HG02981 (cell line): ENCODE results near the gene CPNE5.

ENCODE experiments used
- ATAC-seq: cut with Tn5 transposase; IDR thresholded peaks from one replicate; pipeline ENCODE4 v1.9.1; 2021; ENCODE audit warnings: mild to moderate bottlenecking, moderate library complexity; ENCODE audit not compliant: unreplicated experiment

Gene CPNE5

DNA sequence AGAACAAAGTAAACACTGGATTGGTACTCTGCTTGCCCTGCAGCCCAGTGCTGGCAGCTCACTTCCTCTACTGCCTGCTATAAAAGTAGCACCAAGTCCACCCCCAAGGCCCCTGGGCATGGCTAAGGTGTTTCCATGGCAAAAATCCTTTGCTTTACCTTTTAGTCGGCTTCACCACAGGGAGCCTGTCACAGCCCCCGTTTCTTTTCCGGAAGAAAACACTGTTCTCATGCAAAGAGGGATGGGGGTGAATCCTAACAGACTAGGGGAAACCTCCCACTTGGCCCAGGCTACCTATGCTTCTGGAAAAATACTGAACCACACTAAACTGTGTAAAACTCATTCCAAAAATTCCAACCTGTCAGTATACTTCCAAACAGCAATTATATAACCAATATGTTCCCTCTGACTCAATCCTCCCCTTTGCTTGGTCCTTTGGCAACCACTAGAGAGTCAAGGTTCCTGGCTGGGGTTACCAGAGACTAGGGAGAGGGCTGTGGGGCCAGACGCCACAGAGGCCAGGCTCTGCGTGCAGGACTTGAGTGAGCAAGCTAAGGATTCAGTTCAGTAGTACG, 19.2 kb upstream of the CPNE5 start:
- no peak for ATAC-seq

DNA sequence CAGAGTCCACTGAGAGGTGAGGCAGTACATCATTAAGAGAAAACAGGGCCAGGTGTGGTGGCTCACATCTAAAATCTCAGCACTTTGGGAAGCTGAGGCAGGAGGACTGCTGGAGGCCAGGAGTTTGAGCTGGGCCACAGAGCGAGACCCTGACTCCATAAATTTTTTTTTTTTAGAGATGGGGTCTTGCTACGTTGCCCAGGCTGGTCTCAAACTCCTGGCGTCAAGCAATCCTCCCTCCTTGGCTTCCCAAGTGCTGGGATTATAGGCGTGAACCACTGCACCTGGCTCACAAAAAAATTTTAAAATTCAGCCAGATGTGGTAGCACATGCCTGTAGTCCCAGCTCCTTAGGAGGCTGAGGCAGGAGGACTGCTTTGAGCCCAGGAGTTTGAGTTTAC, 18.1 kb upstream of the CPNE5 start:
- ATAC-seq: no peak

DNA sequence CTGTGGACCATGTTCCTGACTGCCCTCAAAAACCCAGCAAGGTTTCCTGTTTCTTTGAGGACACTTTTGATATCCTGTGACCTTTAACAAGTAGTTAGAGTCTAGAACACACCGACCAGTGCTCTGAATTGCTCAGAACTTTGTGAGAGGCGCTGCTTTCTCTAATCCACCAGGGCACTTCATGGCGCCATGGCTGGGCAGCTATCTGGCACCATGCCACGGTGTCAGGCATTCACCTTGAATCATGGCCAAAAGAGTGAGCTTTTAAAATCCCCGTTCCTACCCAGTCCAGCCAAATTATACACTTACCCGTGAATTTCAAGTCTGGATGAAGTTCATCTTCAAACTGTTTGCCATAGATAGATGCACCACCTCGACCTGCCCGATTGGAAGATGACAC, 17.0 kb upstream of the CPNE5 start:
- no peak for ATAC-seq

DNA sequence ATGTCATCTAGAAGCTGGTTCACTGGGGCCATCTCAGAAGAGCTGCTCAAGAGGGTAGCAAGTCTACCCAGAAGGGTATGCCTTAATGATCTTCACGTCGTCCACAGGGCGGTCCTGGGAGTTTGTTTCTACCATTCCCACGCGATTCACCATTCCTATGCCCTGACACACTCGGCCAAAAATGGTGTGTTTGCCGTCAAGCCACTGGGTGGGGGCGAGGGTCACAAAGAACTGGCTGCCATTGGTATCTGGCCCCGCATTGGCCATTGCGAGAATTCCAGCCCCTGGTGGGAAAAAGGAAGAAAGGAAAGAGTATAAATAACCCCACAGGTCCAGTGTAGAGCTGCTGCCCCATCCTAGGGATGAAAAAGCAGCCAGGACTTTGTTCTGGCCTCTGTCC, 16.5 kb upstream of the CPNE5 start:
- no peak for ATAC-seq

DNA sequence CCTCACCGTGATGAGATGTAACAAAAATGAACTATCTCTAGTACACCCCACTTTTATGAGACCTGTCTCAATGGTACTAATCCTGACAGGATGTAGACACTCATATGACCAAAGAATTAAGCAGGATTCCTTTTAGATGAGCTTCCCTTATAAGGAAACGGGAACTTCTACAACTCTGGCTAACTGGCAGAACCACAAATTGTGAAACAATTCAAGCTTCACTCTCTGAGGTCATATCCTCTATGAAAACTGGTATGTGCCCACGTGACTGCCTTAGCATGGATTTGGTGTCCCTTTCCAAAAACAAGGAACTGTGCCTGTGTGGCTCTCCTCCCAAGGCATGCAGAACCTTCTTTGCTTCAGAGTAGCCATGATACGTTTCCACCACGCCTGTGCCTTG, 14.1 kb upstream of the CPNE5 start:
- ATAC-seq: no peak

DNA sequence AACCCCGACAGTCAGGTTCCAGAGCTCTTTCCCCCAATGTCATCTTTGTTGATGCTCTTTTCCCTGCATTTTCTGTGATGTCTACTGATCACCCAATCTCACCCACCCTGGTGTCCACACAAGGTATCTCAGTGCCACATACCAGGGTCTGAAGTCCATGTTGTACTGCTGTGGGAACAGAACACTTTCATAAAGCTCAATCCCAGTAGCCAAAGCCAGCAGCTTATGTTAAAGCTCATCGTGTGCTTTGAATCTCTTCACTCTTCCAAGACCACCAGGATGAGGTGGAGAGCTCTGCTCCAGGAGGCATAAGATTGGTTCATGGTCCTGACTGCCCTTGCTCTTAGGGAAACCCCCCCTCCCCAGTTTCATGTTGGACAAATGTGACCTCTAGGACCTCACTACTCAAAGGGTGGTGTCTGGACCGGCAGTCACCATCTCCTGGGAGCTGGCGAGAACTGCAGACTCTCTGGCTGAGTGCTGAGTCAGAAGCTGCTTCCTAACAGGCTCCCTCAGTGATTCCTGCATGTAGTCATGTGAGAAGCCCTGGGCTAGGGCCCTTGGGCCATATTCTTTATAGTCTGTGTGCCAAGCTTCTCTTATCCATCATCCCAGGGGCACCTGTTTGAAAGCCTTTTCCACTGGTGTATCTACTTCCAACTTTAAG, 13.4 kb upstream of the CPNE5 start:
- no peak for ATAC-seq

DNA sequence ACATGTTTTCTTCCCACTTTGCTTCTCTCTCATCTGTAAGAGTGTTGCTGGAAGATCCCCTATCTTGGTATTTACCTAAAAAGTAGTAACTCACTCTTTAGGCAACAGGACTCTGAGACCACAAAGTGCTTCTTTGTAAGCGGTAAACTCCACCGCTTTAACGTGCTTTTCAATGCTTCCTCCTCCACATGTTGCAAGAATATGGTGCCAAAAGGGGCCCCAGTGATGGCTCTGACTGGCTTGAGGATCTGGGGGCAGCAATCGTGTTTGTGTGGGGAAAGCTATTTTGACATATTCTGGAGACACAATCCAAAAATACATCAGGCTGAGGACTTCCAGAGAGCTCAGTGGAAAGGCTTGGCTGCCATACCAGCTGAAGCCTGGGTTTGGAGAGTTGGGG, 12.4 kb upstream of the CPNE5 start:
- ATAC-seq: no peak

DNA sequence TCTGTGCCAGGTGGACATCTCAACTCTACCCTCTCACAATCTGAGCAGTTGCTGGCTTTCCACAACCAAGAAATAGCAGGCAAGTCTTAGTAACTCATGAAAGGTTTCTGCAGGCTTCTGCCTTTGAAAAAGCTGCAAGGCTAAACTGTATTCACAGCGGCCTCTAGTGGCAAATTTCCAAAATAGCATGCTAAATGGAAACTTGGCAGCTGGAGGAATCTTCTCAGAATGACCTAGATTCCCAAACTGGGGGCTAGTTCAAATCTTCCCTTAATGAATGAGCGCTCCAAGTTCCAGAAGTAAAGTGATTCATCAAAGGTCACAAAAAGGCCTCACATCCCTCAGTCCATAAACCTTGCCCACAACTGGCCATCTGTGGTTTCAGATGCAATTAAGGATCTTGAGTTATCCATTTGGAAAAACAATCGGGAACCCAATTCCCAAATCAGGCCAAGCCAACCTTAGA, 11.9 kb upstream of the CPNE5 start:
- no peak for ATAC-seq

DNA sequence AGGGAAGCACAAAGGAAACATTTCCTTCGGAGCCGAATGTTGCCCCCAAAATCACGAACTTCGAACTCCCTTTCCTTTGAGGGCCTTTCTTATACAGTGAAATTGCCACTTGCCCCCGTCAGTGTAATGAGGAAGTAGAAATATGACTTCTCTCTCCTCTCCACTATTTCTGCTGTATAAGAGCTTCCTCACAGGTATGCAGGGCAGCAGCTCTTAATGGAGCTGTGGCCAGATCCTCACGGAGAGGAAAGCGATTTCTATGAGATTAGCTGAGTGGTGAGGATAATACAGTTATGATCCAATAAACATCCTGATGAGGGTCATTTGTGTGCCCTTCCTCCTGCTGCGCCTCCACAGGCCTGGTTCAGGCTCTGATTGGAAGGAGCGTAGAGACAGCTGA, 10.8 kb upstream of the CPNE5 start:
- ATAC-seq: no peak

DNA sequence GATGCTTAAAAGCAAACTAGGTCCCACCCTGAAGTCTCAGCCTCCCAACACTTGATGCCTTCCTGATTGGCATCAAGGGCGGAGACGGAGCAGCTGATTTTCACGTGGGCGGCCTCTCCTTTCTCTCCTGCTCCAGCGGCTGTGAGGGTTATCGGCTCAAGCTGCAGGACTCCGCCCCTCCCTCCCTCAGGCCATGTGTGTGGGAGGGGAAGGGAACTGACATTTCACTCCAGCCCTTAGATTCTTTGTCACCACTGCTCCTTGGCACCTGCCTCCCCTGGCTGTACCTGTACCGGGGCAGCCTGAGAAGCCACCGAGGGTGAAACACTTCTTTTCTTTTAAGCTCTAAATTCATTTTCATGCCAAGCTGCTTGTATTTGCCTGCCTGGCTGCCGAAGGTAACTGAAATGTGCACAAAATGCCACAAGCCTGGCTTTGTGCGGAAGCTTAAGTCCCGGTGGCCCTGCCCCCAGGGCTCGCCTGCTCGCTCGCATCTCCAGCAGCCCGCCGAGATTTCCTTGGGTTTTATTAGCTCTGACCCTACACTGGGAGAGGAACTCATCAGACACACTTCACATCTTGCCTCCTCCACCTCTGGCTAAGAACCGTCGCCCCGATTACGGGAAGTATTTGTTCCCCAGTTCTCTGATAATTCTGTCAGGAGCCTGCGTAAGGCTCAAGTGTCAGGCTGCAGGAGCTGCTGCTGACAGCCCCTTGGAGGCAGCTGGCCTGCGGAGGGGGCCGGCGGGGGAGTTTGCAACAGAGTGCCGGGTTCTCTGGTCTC, 9.6 kb upstream of the CPNE5 start:
- no peak for ATAC-seq

DNA sequence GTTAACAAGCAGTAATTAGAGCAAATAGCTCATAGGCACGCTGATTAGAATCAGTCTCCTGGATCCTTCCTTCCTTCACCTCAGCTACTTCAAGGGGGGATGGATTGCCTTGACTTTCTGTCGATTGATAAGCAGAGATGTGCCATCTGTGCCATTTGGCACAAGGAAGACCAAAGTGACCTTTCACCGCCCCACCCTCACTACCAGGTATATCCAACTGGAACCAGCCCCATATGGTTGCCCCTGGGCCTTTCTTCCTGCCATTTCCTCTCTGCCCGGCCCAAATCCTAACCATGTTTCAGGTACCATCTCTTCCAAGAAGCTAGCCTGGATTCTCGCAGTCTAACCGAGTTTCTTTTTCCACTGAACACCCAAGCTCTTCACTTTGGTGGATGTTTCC, 8.7 kb upstream of the CPNE5 start:
- no peak for ATAC-seq

DNA sequence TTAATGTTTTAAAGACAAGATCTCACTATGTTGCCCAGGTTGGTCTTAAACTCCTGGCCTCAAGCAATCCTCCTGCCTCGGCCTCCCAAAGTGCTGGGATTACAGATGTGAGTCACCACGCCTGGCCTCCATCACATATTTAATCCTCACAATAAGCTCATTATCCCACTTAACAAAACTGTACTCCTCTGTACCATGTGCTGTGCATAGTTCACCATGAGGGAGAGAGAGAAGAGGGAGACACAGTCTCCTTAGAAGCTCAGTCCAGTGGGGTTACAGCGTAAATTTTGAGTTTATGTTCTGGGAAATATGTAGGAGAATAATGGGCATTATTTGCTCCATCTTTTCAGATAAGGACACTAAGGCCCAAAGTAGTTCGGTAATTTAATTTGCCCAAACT, 7.9 kb upstream of the CPNE5 start:
- ATAC-seq: no peak

DNA sequence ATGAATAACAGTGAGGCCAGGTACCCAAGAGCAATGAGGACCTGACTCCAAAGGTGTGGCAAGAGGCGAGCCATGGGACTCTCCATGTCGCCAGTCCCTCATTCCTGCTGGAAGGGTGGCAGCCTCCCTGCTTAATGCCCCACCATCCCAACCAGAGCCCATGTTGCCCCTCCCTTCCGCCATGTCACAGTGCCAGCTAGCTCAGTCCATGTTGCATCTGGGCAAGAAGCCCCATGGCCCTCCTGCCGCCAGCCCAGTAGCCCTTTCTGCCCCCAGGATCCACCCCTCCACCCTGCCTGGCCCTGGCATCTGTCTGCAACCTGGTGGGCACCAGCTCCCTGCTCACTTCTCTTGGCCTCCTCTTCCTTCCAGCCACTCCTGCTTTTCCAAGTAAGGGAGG, 6.0 kb upstream of the CPNE5 start:
- ATAC-seq: no peak

DNA sequence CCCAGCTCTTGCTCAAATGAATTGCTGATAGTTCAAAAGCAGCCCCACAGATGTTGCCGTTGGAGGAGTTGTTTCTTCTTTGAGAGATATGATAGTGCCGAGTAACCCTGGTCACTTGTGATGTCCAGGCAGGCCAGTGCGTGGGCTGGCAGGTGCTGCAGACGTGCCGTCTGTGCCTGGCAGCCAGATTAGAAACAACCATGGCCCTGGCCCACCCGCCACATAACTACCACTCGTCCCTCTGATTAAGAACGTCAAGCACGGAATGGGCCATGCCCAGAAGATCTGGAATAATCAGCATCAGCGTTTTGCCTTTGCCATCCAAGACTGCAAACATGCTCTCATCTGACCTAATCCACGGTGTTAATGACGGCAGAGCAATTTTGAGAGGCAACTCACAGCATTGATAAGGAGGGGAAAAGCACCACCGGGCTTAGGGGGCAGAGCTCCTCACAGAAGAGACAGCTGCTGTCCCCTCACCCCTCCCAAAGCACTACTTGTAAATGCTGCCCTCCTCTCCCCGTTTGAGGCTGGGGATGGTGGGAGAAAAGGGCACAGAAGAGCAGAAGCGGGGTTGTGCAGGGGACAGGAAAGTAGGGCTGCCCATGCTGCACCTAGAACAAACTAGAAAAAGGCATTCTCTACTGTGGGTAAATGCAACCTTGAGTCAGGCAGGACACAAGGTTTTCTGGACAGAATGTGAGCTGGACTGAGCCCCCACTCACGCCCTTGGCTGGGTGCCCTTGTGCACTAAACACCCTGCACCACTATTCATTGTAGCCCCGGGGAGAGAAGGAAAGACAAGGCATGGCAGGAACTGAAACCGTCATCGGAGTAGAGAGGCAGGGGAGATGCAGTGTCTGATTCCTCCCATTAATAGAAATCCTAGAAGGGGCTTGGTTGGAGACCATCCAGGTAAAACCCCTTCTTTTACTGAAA, 5.3 kb upstream of the CPNE5 start:
- no peak for ATAC-seq

DNA sequence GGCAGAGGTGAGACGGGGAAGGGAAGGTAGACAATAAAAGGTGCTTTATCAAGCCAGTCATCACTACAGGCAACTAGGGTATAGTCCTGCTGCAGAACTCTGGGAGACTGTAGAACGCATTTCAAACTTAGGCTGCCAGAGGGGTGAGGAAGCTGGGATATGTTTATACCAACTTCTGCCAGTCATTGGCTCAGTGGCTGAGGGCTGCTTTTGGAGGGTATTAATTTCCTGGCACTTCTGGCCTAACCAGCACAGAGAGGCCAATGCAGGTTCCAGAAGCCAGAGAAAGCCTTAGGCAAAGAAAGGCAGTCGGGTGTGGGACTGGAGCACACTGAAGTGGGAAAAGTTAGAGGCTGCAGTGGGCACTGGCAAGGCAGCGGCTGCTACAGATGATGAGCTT, 3.9 kb upstream of the CPNE5 start:
- ATAC-seq: no peak

DNA sequence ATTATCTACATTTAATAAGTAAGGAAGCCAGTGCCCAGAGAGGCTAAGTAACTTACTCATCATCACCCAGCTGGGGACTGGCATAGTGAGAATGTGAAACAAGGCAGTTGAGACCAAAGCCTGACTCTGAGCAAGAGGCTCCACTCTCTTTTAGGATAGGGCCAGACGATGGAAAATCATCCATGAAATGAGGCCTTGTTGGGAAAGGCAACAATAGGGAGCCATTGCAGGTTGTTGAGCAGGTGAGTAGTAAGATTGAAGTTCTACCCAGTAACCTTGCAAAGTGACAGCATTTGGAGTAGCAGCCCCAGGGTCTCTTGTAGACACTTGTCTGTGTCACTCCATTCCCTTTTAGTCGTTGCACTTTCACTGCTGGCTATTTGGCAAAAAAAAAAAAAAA, 2.5 kb upstream of the CPNE5 start:
- ATAC-seq: no peak

DNA sequence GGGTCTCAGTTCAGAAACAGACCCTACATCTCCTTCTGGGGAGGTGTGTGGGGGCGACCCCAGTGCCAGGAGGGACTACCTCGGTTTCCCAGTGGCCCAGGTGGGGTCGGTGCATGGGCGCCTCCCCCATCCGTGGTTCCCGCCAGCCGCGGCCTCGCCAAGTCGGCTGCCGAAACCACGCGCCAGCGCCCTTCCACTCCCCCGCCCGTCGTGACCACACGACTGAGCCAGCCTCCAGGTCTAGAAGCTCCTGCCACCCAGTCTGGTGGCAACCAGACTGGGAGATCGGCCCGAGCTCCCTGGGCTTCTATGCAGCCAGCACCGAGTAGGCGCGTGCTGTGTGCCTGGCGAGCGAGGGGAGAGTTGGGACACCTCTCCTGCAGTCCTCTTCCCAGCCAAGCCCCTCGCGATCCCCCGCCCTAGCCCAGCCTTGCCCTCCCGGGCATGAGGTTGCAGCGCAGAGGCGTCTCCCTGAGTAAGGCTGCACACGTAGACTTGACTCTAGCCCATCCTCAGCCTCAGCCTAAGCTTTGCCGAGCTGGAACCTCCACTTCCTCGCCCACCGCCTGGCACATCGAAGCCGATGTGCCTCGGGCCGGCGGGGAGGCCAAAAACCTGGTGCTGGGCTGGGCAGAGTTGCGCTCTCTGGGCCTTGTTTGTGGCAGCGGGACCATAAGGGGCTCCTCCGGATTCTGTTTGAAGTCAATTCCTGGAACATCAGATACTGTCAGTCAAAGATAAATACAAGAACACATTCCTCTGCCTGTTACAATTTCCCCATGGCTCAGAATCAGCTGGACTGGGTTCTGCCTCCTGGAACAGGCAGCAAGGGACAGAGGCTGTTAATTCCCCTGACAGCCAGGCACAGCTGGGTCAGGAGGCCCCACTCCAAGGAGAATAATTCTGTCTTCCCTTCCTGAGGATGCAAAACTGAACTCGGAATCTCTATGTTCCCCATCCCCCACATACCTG, 1.5 kb upstream of the CPNE5 start:
- ATAC-seq: no peak

DNA sequence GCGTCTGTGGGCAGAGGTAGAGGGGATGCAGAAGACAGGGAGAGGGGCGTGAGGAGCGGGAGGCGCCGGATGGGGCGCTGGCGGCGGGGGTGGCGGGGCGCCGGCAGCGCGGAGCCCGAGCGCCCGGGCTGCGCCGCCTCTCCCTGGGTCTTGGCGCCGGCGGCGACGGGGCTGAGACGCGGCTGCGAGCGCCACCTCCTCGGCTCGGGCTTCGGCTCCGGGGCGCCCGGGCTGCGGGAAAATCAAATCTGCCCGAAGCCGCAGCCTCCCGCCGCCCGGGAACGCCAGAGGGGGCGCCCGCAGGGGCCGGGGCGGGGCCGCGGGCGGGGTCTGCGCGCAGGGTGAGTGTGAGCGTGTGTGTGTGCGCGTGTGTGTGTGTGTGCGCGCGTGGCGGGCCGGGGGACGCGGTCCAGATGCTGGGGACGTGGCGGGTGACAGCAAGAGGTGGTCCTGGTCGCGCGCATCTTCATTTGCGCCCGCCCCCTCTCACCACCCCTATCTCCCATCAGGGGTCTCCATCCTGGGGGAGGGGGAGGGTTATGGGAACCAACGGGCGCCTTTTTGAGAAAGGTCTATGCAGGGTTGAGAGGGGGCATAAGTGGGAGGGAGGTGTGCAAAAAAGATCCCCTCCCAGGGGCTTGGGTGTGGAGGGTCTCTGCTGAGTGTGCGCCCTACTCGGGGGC, 646 bp upstream of the CPNE5 start:
- ATAC-seq: no peak

DNA sequence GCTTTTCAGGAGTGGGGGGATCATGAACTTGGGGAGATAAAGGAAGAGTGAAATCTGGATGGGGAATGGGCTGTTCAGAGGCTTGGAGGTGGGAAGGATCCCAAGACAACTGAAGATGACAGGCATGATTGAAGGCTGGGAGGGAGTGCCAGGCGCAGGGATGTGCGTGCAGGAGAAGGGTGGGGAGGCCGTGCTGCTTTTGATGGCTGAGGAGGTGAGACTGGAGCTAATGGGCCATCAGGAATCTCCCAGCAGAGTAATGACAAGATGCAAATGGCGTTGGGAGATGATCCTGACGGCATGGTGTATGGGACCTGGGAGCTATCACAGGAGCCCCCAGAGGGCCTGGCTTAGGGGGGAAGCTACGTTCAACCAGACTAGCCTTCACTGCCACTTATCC, 1.6 kb downstream of the CPNE5 start:
- no peak for ATAC-seq

DNA sequence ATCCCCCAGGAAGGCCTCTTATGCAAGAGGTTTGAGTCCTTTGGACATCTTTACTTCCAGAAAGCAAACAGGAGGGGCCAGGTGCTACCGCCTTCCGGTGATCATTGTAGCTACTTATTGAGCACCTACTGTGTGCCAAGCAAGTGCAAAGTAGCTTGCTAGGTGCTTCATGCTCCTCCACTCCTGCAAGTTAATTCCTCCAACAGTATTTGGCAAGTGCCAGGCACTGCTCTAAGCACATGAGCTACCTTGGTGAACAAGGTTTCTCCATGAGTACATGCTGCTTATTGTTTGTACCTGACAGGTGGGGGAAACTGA, 2.3 kb downstream of the CPNE5 start:
- no peak for ATAC-seq
